NCI-H345 treated with DMSO at 0.1 percent for 48 hours (cell line): ENCODE measurements around the gene ENTPD7.
"Not testable (repeated sequence)": the region's sequence is repeated elsewhere in the genome, so short reads cannot be mapped to it uniquely, and the experiment has no call there.

Source experiments
- DNase-seq: peaks from one replicate; lab custom pipeline; 2025; ENCODE audit not compliant: unreplicated experiment; lab: John Stamatoyannopoulos, UW

The ENTPD7 gene, protein sequence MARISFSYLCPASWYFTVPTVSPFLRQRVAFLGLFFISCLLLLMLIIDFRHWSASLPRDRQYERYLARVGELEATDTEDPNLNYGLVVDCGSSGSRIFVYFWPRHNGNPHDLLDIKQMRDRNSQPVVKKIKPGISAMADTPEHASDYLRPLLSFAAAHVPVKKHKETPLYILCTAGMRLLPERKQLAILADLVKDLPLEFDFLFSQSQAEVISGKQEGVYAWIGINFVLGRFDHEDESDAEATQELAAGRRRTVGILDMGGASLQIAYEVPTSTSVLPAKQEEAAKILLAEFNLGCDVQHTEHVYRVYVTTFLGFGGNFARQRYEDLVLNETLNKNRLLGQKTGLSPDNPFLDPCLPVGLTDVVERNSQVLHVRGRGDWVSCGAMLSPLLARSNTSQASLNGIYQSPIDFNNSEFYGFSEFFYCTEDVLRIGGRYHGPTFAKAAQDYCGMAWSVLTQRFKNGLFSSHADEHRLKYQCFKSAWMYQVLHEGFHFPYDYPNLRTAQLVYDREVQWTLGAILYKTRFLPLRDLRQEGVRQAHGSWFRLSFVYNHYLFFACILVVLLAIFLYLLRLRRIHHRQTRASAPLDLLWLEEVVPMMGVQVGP

GRCh38 chr10:99659031-99659867 lies at the start of gene ENTPD7:
TSS of gene ENTPD7 (plus strand) at chr10:99659509. CDS start at chr10:99659957, 448 bp downstream.
- DNase-seq: peak; percentile 81

GRCh38 chr10:99610221-99610620 lies 49.1 kb upstream of the ENTPD7 start:
- no peak for DNase-seq

- no peak for DNase-seq
These were observed 48.0 kb upstream of the ENTPD7 start for GRCh38 chr10:99611326-99611725.

GRCh38 chr10:99612167-99612831 lies 47.0 kb upstream of the ENTPD7 start:
- peak; percentile 7 for DNase-seq

- DNase-seq: no peak
These were observed 43.9 kb upstream of the ENTPD7 start for GRCh38 chr10:99615426-99615825.

DNA sequence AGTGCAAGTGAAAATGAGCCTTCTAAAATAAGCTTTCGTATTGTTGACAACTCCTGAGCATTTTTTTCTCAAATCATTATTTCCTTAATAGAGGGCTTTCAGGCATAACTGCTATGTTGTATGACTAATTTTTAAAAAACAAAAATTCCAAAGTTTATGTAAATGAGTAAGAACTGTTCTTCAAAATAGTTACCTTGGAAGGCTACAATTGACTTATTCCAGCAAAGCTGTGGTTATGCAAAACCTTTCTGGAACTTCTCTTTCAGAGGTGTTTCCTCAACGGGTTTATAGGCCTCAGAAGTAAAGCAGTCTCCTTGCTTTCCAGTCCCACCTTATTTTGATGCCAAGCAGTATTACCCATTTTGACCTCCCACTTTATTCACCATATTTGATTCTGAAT lies 41.6 kb upstream of the ENTPD7 start:
- DNase-seq: no peak

GRCh38 chr10:99619090-99619800 lies 40.1 kb upstream of the ENTPD7 start:
- no peak for DNase-seq

- DNase-seq: peak; percentile 97
These were observed 39.2 kb upstream of the ENTPD7 start, which contains the start of gene SLC25A28 for GRCh38 chr10:99619851-99620710. TSS of gene SLC25A28 (minus strand) at chr10:99620439. CDS start at chr10:99620335, 104 bp downstream.

DNA sequence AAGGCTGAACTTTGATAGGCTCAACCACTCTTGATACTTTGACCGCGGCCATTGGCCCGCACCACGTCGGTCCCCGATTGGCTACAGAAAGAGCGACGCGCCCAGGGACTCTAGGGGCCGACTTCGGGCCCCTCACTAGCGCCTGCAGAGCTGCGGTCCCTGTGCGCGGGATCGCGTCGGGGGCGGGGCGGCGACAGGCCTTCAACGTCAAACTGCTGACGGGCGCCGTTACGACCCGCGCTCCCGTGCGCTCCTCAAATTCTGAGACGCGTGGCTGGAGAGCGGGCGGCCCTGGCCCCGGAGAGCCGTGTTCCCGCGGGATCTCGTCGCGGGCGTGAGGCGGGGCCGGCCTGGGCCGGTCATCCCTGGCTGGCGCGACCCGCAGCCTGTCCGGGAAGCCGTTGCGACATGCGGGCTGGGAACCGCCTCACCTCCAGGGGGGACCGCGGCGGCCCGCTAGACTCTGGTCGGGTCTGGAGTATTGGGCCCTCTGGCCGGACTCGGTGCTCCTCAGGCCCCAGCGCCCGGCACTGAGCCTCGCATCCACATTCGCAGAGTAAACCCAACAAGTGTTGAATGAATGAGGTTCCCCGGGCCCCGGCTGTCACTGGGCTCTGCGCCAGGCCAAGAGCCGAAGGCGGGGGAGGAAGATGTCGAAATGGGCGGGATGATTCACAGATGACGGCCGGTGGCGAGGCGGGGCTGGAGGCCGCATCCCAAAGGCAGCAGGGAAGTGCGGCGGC lies 38.4 kb upstream of the ENTPD7 start:
- DNase-seq: peak; percentile 34

DNA sequence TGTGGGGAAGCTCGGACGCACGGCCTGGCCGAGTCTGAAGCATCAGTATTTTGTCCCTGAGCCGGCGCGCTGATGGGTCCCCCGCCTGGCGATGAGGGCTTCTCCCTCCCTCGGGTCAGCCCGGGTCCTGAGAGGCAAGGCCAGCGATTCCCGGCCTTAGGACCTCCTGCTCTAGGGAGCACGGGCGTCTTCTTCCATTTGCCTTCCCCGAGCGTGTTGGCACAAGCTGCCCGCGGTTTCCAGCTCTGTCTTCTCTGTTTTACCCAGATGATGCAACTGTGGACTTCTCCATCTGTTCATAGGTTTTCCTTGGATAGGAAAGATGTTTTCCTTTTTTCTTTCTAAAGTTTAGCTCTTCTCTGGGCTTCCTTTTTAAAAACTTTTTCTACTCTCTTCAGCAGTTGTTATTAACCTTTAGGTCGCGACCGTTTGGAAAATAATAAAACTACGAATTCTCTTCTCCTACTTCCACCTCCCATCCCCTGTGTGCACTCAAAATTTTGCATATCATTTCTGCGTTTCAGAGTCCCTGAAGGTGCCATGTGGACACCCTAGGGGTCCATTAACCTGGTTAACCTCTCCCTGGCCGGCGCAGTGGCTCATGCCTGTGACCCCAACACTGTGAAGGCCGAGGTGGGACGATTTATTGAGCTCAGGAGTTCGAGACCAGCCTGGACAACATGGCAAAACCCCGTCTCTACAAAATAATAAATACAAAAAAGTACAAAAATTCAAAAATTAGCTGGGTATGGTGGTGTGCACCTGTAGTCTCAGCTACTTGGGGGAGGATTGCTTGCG lies 37.7 kb upstream of the ENTPD7 start:
- no peak for DNase-seq

GRCh38 chr10:99623919-99624318 lies 35.4 kb upstream of the ENTPD7 start:
- no peak for DNase-seq

DNA sequence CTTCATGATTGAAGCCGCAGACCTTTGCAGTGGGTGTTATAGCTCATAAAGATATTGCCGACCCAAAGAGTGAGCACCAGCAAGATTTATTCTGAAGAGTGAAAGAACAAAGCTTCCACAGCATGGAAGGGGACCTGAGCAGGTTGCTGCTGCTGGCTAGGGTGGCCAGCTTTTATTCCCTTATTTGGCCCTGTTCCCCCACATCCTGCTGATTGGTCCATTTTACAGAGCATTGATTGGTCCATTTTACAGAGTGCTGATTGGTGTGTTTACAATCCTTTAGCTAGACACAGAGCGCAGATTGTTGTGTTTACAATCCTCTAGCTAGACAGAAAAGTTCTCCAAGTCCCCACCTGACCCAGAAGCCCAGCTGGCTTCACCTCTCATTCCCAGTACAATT lies 34.2 kb upstream of the ENTPD7 start:
- DNase-seq: not testable (repeated sequence)

GRCh38 chr10:99628923-99629624 lies 30.2 kb upstream of the ENTPD7 start:
- no peak for DNase-seq

- DNase-seq: no peak
These were observed 29.7 kb upstream of the ENTPD7 start for GRCh38 chr10:99629625-99629978.

- no peak for DNase-seq
These were observed 28.9 kb upstream of the ENTPD7 start for GRCh38 chr10:99630433-99630832.

DNA sequence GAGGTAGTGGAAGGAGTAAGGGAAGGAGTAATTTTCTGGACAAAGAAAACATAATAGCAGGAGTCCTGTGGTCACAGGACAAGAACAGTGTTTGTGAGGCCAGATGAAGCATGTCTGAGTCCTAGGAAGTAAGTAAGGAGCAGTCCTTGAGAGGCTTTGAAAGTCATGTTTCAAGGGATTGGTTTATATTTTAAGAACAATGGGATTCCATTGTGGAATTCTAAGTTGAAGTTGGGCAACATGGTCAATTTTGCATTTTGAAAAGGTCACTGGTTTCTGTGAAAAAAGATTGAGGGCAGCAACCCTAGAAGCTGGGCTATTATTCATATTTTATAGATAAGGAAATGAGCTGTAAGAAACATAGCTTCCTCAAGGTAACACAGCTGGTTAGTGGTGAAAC lies 28.3 kb upstream of the ENTPD7 start:
- no peak for DNase-seq

DNA sequence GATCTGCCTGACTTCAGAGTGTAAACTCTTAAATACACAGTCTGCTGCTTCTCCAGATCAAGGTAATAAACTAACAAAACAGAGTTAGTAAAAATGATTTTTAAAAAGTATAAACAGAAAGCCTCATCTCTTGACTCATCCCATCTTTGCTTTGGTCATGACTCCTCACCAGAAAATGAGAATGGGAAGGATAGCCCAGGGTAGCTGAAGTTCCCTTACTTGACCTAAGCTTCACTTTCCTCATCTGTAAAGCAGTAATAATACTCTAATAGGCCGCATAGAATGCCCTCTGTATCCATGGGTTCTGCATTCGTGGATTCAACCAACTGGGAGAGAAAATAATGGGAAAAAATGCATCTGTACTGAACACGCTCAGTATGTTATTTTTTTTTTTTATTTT lies 27.8 kb upstream of the ENTPD7 start:
- DNase-seq: no peak
